Tibial nerve (tissue), 4 donors: ENCODE data around the gene ZNF319. TPM values are rescaled to one million over a fixed set of nuclear protein-coding genes. Genes with fewer than 3 reads are reported as not detected.

ENCODE experiments used
- DNase-seq, 2 donors: peaks; one replicate each; pipeline ENCODE4 v3.0.0-alpha.2; 2019; ENCODE audit warnings: low spot score in 2 of 2
- H3K27ac ChIP-seq, 4 donors: fragments of 200-600 bp; sonication (generic) in 3 of 4; one replicate each; pipeline ENCODE4 v1.5.1; 2017 to 2019; ENCODE audit warnings: mild to moderate bottlenecking in 1 of 4
- H3K27me3 ChIP-seq, 2 donors: fragments of 200-600 bp; sonication (generic) in 1 of 2; one replicate each; pipeline versions ENCODE4 v1.5.1 to v1.6.0; 2017 to 2019
- H3K36me3 ChIP-seq, 3 donors: fragments of 200-600 bp; sonication (generic); one replicate each; pipeline ENCODE4 v1.5.1; 2018 to 2019
- H3K4me1 ChIP-seq, 4 donors: fragments of 200-600 bp; sonication (generic) in 3 of 4; one replicate each; pipeline ENCODE4 v1.5.1; 2017 to 2019
- H3K4me3 ChIP-seq, 4 donors: fragments of 200-600 bp; sonication (generic) in 3 of 4; one replicate each; pipeline ENCODE4 v1.5.1; 2017 to 2019; ENCODE audit warnings: mild to moderate bottlenecking in 1 of 4, moderate library complexity in 1 of 4
- H3K9me3 ChIP-seq, 4 donors: fragments of 200-600 bp; sonication (generic) in 3 of 4; one replicate each; pipeline ENCODE4 v1.5.1; 2017 to 2019
- CTCF ChIP-seq, 5 experiments: fragments of 200-600 bp in 3 of 5; fragments of 450-650 bp in 2 of 5; sonication (generic) in 3 of 5; IDR thresholded peaks; one replicate each; pipeline ENCODE4 v1.5.1; 2016 to 2019; ENCODE audit warnings: antibody characterized with exemption in 5 of 5, mild to moderate bottlenecking in 3 of 5, moderate library complexity in 2 of 5
- EP300 ChIP-seq, 2 donors: sonication (generic); formaldehyde crosslinking; IDR thresholded peaks; one replicate each; pipeline ENCODE4 v1.6.1; 2017; ENCODE audit warnings: antibody characterized with exemption in 2 of 2, mild to moderate bottlenecking in 1 of 2
- POLR2A ChIP-seq, 2 donors: fragments of 450-650 bp; IDR thresholded peaks; one replicate each; pipeline ENCODE4 v1.6.1; 2017; ENCODE audit warnings: antibody characterized with exemption in 2 of 2, mild to moderate bottlenecking in 2 of 2, moderate library complexity in 2 of 2
- WGBS, 2 donors: methylation state at CpG; one replicate each; pipeline ENCODE4 v1.1.5; 2018; 5-methylcytosine and 5-hydroxymethylcytosine counted together
- total RNA-seq, 4 donors: library from RNA; depleted of rRNA; stranded (reverse); fragments of >200 nt; gene quantifications; one replicate each; pipeline ENCODE4 v1.1.0, GENCODE V29; 2016

The ZNF319 gene
- total RNA-seq, 4 donors from 2014 or later: 7.5 to 11.6 (median 9.1) TPM

GRCh38 chr16:57964157-57964700 lies 36.2 kb downstream of the ZNF319 start:
- 73 to 79% methylated on average over 5 to 10 of the region's 10 CpGs for WGBS, 2 donors

GRCh38 chr16:57962756-57963155 lies 37.7 kb downstream of the ZNF319 start:
- TF ChIP-seq POLR2A (IDR thresholded peaks at IDR 0.05) (no peak), EP300 (IDR thresholded peaks at IDR 0.05) (no peak), CTCF (IDR thresholded peaks at IDR 0.05) (no peak)
- H3K27me3 ChIP-seq: no peaks in the 10 kb centered on the region
- H3K36me3 ChIP-seq: no peaks in the 10 kb centered on the region
- WGBS, 2 donors: 67 to 75% methylated on average over 9 of the region's 9 CpGs
- no peak for DNase-seq
- H3K4me1 ChIP-seq: peaks cover 0 to 3% (median 0%) of the 10 kb centered on the region in 4 donors
- no peak overlapping the region for H3K27ac ChIP-seq
- H3K9me3 ChIP-seq: no peaks in the 10 kb centered on the region
- no peak overlapping the region for H3K4me3 ChIP-seq

More at GRCh38 chr16:57964157-57964700, 36.2 kb downstream of the ZNF319 start:
- no peak for TF ChIP-seq CTCF (IDR thresholded peaks at IDR 0.05)
- TF ChIP-seq EP300 (IDR thresholded peaks at IDR 0.05): no peak
- no peak for TF ChIP-seq POLR2A (IDR thresholded peaks at IDR 0.05)
- Histone ChIP-seq H3K36me3 (no peaks in the 10 kb centered on the region), H3K4me3 (no peak overlapping the region), H3K4me1 (peaks cover 0 to 3% (median 0%) of the 10 kb centered on the region in 4 donors), H3K27ac (no peak overlapping the region), H3K27me3 (no peaks in the 10 kb centered on the region), H3K9me3 (no peaks in the 10 kb centered on the region)
- DNase-seq: no peak

GRCh38 chr16:57962046-57962445 lies 38.4 kb downstream of the ZNF319 start:
- no peak overlapping the region for H3K4me3 ChIP-seq
- H3K27ac ChIP-seq: no peak overlapping the region
- TF ChIP-seq EP300 (IDR thresholded peaks at IDR 0.05) (no peak), POLR2A (IDR thresholded peaks at IDR 0.05) (no peak), CTCF (IDR thresholded peaks at IDR 0.05) (no peak)
- H3K4me1 ChIP-seq: peaks cover 0 to 3% (median 0%) of the 10 kb centered on the region in 4 donors
- DNase-seq: no peak
- H3K27me3 ChIP-seq: no peaks in the 10 kb centered on the region
- no peaks in the 10 kb centered on the region for H3K9me3 ChIP-seq
- no peaks in the 10 kb centered on the region for H3K36me3 ChIP-seq
- WGBS, 2 donors: 61 to 69% methylated on average over 5 of the region's 5 CpGs

- H3K9me3 ChIP-seq: no peaks in the 10 kb centered on the region
- H3K4me3 ChIP-seq: no peak overlapping the region
- H3K4me1 ChIP-seq: peaks cover 0 to 3% (median 0%) of the 10 kb centered on the region in 4 donors
- 53 to 61% methylated on average over 2 of the region's 2 CpGs for WGBS, 2 donors
- no peaks in the 10 kb centered on the region for H3K36me3 ChIP-seq
- TF ChIP-seq POLR2A (IDR thresholded peaks at IDR 0.05): no peak
- TF ChIP-seq CTCF (IDR thresholded peaks at IDR 0.05): no peak
- TF ChIP-seq EP300 (IDR thresholded peaks at IDR 0.05): no peak
- no peak overlapping the region for H3K27ac ChIP-seq
- no peaks in the 10 kb centered on the region for H3K27me3 ChIP-seq
- no peak for DNase-seq
These were observed 38.9 kb downstream of the ZNF319 start for GRCh38 chr16:57961538-57961937.

- WGBS, 2 donors: 67 to 84% methylated on average over 7 of the region's 7 CpGs
- no peaks in the 10 kb centered on the region for H3K27me3 ChIP-seq
- no peak overlapping the region for H3K27ac ChIP-seq
These were observed 39.5 kb downstream of the ZNF319 start for GRCh38 chr16:57960826-57961472.

More at GRCh38 chr16:57960826-57961472, 39.5 kb downstream of the ZNF319 start:
- Histone ChIP-seq H3K4me1 (peaks cover 0 to under 1% (median 0%) of the 10 kb centered on the region in 4 donors), H3K4me3 (no peak overlapping the region), H3K9me3 (no peaks in the 10 kb centered on the region), H3K36me3 (no peaks in the 10 kb centered on the region)
- no peak for DNase-seq
- no peak for TF ChIP-seq POLR2A (IDR thresholded peaks at IDR 0.05)
- TF ChIP-seq EP300 (IDR thresholded peaks at IDR 0.05): no peak
- no peak for TF ChIP-seq CTCF (IDR thresholded peaks at IDR 0.05)
